Osteocyte (in vitro differentiated cells): ENCODE results near the gene KDM4C. TPM values are rescaled to one million over a fixed set of nuclear protein-coding genes. Genes with fewer than 3 reads are reported as not detected.

Experiments
- DNase-seq: peaks from one replicate; pipeline ENCODE4 v3.0.0; 2021; ENCODE audit warnings: mixed read lengths; ENCODE audit not compliant: unreplicated experiment; ENCODE audit errors: extremely low spot score
- H3K27ac Mint-ChIP-seq: one replicate; pipeline ENCODE4 v1.8.0; 2021; ENCODE audit warnings: mild to moderate bottlenecking, mixed read lengths; ENCODE audit not compliant: unreplicated experiment
- H3K27me3 Mint-ChIP-seq: one replicate; pipeline ENCODE4 v1.8.0; 2021; ENCODE audit warnings: mixed read lengths; ENCODE audit not compliant: unreplicated experiment
- H3K36me3 Mint-ChIP-seq: one replicate; pipeline ENCODE4 v1.8.0; 2021; ENCODE audit warnings: mixed read lengths; ENCODE audit not compliant: unreplicated experiment
- H3K4me1 Mint-ChIP-seq: one replicate; pipeline ENCODE4 v1.8.0; 2021; ENCODE audit warnings: mixed read lengths; ENCODE audit not compliant: unreplicated experiment
- H3K4me3 Mint-ChIP-seq: one replicate; pipeline ENCODE4 v1.8.0; 2021; ENCODE audit warnings: mild to moderate bottlenecking, moderate library complexity, mixed read lengths; ENCODE audit not compliant: unreplicated experiment
- H3K9me3 Mint-ChIP-seq: one replicate; pipeline ENCODE4 v1.8.0; 2021; ENCODE audit warnings: mixed read lengths; ENCODE audit not compliant: unreplicated experiment
- total RNA-seq: library from RNA; stranded (reverse); gene quantifications from 2 replicates; pipeline ENCODE4 v1.2.1, GENCODE V29; 2021
- TF ChIP-seq, protein P1 (sequence below): fragments of 200-600 bp; sonication (generic); IDR thresholded peaks from 2 replicates; pipeline ENCODE4 v1.5.0; 2021; ENCODE audit warnings: antibody characterized with exemption, mild to moderate bottlenecking, moderate library complexity

The KDM4C gene
- total RNA-seq, 1 donor from 2014 or later, result 25.3 TPM

DNA sequence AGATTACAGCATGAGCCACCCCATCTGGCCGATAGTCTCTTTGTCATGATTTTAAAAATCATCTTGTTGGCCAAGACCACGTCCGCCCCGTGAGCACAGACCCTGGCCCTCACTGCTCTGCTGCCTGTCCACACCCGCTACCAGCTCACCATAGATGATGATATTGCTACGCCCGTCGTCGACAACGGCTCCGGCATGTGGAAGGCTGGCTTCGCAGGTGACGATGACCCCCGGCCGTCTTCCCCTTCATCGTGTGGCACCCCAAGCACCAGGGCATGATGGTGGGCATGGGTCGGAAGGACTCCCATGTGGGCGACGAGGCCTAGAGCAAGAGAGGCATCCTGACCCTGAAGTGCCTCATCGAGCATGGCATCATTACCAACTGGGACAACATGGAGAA is 76.5 kb downstream of the KDM4C start:
- TF ChIP-seq, protein P1, sequence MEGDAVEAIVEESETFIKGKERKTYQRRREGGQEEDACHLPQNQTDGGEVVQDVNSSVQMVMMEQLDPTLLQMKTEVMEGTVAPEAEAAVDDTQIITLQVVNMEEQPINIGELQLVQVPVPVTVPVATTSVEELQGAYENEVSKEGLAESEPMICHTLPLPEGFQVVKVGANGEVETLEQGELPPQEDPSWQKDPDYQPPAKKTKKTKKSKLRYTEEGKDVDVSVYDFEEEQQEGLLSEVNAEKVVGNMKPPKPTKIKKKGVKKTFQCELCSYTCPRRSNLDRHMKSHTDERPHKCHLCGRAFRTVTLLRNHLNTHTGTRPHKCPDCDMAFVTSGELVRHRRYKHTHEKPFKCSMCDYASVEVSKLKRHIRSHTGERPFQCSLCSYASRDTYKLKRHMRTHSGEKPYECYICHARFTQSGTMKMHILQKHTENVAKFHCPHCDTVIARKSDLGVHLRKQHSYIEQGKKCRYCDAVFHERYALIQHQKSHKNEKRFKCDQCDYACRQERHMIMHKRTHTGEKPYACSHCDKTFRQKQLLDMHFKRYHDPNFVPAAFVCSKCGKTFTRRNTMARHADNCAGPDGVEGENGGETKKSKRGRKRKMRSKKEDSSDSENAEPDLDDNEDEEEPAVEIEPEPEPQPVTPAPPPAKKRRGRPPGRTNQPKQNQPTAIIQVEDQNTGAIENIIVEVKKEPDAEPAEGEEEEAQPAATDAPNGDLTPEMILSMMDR, result no peak
- Mint-ChIP-seq H3K4me3 (no peak overlapping the region), H3K4me1 (peaks cover 2% of the 10 kb centered on the region), H3K36me3 (peaks cover 32% of the 10 kb centered on the region), H3K27me3 (no peaks in the 10 kb centered on the region), H3K27ac (no peak overlapping the region), H3K9me3 (no peaks in the 10 kb centered on the region)
- no peak for DNase-seq

DNA sequence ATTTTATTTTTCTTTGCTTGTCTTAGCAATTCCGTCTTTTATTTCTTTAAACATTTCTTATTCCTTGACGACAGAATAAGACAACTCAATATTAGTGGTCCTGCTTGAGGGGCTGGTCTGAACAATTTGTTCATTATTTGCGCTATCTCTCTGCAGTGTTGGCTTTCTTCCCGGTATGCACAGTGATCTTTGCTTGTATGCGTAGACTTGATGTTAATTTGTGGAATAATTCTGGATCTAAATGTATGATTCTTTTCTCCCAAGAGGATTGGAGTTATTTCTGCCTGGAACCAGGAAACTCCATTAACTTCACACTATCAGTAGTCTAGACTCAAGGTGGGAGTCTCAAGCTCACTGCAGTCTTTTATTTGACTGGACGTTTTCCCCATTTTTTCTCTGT is 80.4 kb downstream of the KDM4C start:
- Mint-ChIP-seq H3K27me3 (no peaks in the 10 kb centered on the region), H3K4me3 (no peak overlapping the region), H3K9me3 (no peaks in the 10 kb centered on the region), H3K36me3 (peaks cover 20% of the 10 kb centered on the region), H3K4me1 (peaks cover 5% of the 10 kb centered on the region), H3K27ac (no peak overlapping the region)
- TF ChIP-seq, protein P1, result no peak
- no peak for DNase-seq

DNA sequence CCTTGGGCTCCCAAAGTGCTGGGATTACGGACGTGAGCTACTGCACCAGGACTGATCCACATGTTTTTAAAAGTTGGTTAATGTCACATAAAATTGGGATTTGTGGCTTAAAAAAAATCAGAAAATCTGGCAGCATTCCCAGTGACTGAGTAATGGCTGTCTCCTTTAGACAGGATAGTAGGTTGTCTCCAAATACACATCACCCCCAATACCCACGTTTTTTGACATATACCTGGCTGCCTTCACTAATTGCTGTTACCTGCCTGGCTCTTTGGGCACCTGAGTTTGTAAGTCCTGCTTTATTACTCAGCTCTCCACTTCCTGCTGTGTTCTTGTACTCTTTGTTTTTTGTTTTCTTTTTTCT is 84.8 kb downstream of the KDM4C start:
- peaks cover 5% of the 10 kb centered on the region for H3K4me1 Mint-ChIP-seq
- H3K4me3 Mint-ChIP-seq, result no peak overlapping the region
- TF ChIP-seq, protein P1, result no peak
- no peaks in the 10 kb centered on the region for H3K9me3 Mint-ChIP-seq
- H3K27ac Mint-ChIP-seq, result no peak overlapping the region
- peaks cover under 1% of the 10 kb centered on the region for H3K36me3 Mint-ChIP-seq
- DNase-seq, result no peak
- no peaks in the 10 kb centered on the region for H3K27me3 Mint-ChIP-seq

DNA sequence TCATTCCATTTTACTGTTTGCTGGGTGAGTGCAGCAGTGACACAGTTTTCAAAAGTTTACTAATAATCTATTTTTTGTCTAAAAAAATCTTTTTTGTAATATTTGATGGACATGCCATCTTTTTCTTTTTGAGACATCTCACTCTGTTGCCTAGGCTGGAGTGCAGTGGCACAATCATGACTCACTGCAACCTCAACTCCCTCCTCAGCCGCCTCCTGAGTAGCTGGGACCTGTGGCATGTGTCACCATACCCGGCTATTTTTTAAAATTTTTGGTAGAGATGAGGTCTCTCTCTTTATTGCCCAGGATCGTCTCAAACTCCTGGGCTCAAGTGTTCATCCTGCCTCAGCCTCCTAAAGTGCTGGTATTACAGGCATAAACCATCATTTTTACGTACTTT is 86.0 kb downstream of the KDM4C start:
- TF ChIP-seq, protein P1, result no peak

DNA sequence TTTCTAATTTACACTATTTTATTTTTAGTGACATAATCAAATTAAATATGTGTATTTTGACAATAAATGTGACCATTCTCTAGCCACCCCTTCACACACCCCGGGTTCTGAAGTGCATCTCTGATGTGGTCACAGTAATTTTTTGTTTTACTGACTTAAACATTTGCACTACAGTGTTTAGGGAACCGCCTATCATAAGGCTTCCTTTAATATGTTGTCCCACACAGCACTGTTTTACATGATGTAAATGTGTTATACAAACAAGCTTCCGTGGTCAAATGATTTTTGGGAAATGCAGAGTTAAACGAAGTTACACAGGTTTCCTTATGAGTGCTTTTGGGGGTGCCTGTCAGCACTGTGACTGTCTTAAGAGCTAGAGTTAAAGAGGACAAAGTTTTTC is 86.5 kb downstream of the KDM4C start:
- Mint-ChIP-seq H3K4me3 (no peak overlapping the region), H3K27me3 (no peaks in the 10 kb centered on the region), H3K9me3 (no peaks in the 10 kb centered on the region), H3K27ac (no peak overlapping the region), H3K36me3 (peaks cover 3% of the 10 kb centered on the region), H3K4me1 (peaks cover 2% of the 10 kb centered on the region)
- no peak for DNase-seq
- TF ChIP-seq, protein P1, result no peak

More for the DNA sequence above, 86.0 kb downstream of the KDM4C start:
- no peak overlapping the region for H3K4me3 Mint-ChIP-seq
- H3K27me3 Mint-ChIP-seq, result no peaks in the 10 kb centered on the region
- DNase-seq, result no peak
- peaks cover under 1% of the 10 kb centered on the region for H3K36me3 Mint-ChIP-seq
- no peak overlapping the region for H3K27ac Mint-ChIP-seq
- no peaks in the 10 kb centered on the region for H3K9me3 Mint-ChIP-seq
- H3K4me1 Mint-ChIP-seq, result peaks cover 2% of the 10 kb centered on the region
